Neuronal stem cell (in vitro differentiated cells): ENCODE data around the gene KREMEN1.

Experiments
- DNase-seq: peaks from one replicate; pipeline ENCODE4 v3.0.0-alpha.2; 2013; ENCODE audit warnings: low spot score
- H2AFZ ChIP-seq: one replicate; pipeline ENCODE4 v1.6.1; 2013; ENCODE audit warnings: mild to moderate bottlenecking, low read length, inconsistent platforms
- H2AK5ac ChIP-seq: 2 replicates; pipeline ENCODE4 v1.6.1; 2013; ENCODE audit warnings: low read depth, mild to moderate bottlenecking, inconsistent platforms, low read length, moderate library complexity, mixed read lengths
- H2BK120ac ChIP-seq: 2 replicates; pipeline ENCODE4 v1.6.1; 2013; ENCODE audit warnings: low read depth, mild to moderate bottlenecking, inconsistent platforms, low read length, moderate library complexity, mixed read lengths
- H2BK12ac ChIP-seq: one replicate; pipeline ENCODE4 v1.6.1; 2013; ENCODE audit warnings: low read length, inconsistent platforms
- H2BK15ac ChIP-seq: 2 replicates; pipeline ENCODE4 v1.6.1; 2013; ENCODE audit warnings: mild to moderate bottlenecking, low read length, inconsistent platforms, mixed read lengths
- H2BK5ac ChIP-seq: one replicate; pipeline ENCODE4 v1.6.1; 2013; ENCODE audit warnings: inconsistent platforms, mild to moderate bottlenecking, low read length, moderate library complexity
- H3K14ac ChIP-seq: one replicate; pipeline ENCODE4 v1.6.1; 2013; ENCODE audit warnings: low read length, inconsistent platforms
- H3K18ac ChIP-seq: 2 replicates; pipeline ENCODE4 v1.6.1; 2013; ENCODE audit warnings: low read length, inconsistent platforms
- H3K23ac ChIP-seq: 2 replicates; pipeline ENCODE4 v1.6.1; 2013; ENCODE audit warnings: low read depth, mild to moderate bottlenecking, mixed read lengths, low read length, inconsistent platforms; ENCODE audit not compliant: poor library complexity
- H3K27ac ChIP-seq: replicated peaks from 3 replicates; pipeline ENCODE4 v1.5.1; 2013; ENCODE audit warnings: low read length, inconsistent platforms
- H3K27me3 ChIP-seq, 3 experiments: 2 replicates each; pipeline ENCODE4 v1.6.1; 2013; ENCODE audit warnings: low read length in 3 of 3, mild to moderate bottlenecking in 2 of 3, inconsistent platforms in 1 of 3, low read depth in 1 of 3, mixed read lengths in 1 of 3, moderate library complexity in 1 of 3; ENCODE audit not compliant: control insufficient read depth in 3 of 3, insufficient read depth in 3 of 3
- H3K36me3 ChIP-seq, 2 donors: replicated peaks in 1 of 2; 2 replicates each; pipeline ENCODE4 v1.6.1; 2013; ENCODE audit warnings: low read length in 2 of 2; ENCODE audit not compliant: control insufficient read depth in 2 of 2, insufficient read depth in 2 of 2
- H3K4ac ChIP-seq: 2 replicates; pipeline ENCODE4 v1.6.1; 2013; ENCODE audit warnings: inconsistent platforms, mild to moderate bottlenecking, low read length, moderate library complexity
- H3K4me1 ChIP-seq, 2 donors: 1 replicate in 1 of 2; 2 replicates in 1 of 2; pipeline ENCODE4 v1.6.1; 2013; ENCODE audit warnings: low read length in 2 of 2, low read depth in 1 of 2; ENCODE audit not compliant: control insufficient read depth in 2 of 2, insufficient read depth in 1 of 2
- H3K4me2 ChIP-seq: one replicate; pipeline ENCODE4 v1.6.1; 2013; ENCODE audit warnings: mild to moderate bottlenecking, low read length, inconsistent platforms; ENCODE audit not compliant: insufficient read depth, poor library complexity, severe bottlenecking
- H3K4me3 ChIP-seq, 2 donors: 2 replicates each; pipeline ENCODE4 v1.5.1; 2013; ENCODE audit warnings: low read length in 2 of 2, mild to moderate bottlenecking in 2 of 2, inconsistent platforms in 1 of 2, moderate library complexity in 1 of 2
- H3K79me1 ChIP-seq: one replicate; pipeline ENCODE4 v1.6.1; 2013; ENCODE audit warnings: low read depth, mild to moderate bottlenecking, inconsistent platforms, low read length, moderate library complexity
- H3K9ac ChIP-seq: one replicate; pipeline ENCODE4 v1.6.1; 2013; ENCODE audit warnings: mild to moderate bottlenecking, low read depth, low read length, inconsistent platforms; ENCODE audit not compliant: poor library complexity
- H3K9me3 ChIP-seq, 2 donors: replicated peaks in 1 of 2; 2 replicates each; pipeline versions ENCODE3 to v1.6.1; 2013; ENCODE audit warnings: low read length in 2 of 2, mild to moderate bottlenecking in 2 of 2, inconsistent platforms in 1 of 2, low read depth in 1 of 2, mixed read lengths in 1 of 2, moderate library complexity in 1 of 2; ENCODE audit not compliant: control insufficient read depth in 2 of 2, insufficient read depth in 1 of 2
- H4K8ac ChIP-seq: one replicate; pipeline ENCODE4 v1.6.1; 2013; ENCODE audit warnings: low read depth, mild to moderate bottlenecking, inconsistent platforms, low read length, moderate library complexity
- H4K91ac ChIP-seq: one replicate; pipeline ENCODE4 v1.6.1; 2013; ENCODE audit warnings: low read length, low read depth, mild to moderate bottlenecking, inconsistent platforms; ENCODE audit not compliant: poor library complexity
- WGBS, 2 donors: extraction: QIAGEN DNeasy Blood & Tissue Kit; methylation state at CpG; one replicate each; pipeline ENCODE4 v1.1.7; 2013; ENCODE audit warnings: missing lambda C conversion rate in 2 of 2, mixed read lengths in 1 of 2; ENCODE audit not compliant: insufficient read length in 2 of 2, insufficient replicate concordance in 1 of 2; ENCODE audit errors: extremely low coverage in 2 of 2; 5-methylcytosine and 5-hydroxymethylcytosine counted together

The KREMEN1 gene

GRCh38 chr22:29103121-29103520, 30.3 kb downstream of the KREMEN1 start:
- no peak overlapping the region for H3K9ac ChIP-seq
- H3K23ac ChIP-seq: no peak overlapping the region
- H3K4ac ChIP-seq: no peak overlapping the region
- H2BK15ac ChIP-seq: no peak overlapping the region
- H4K8ac ChIP-seq: no peak overlapping the region
- H4K91ac ChIP-seq: no peak overlapping the region
- H3K14ac ChIP-seq: no peak overlapping the region
- H2AFZ ChIP-seq: no peak overlapping the region
- peak; percentile 30 for DNase-seq
- no peak overlapping the region for H2BK12ac ChIP-seq
- no peak overlapping the region for H3K27ac ChIP-seq
- no peaks in the 10 kb centered on the region for H3K79me1 ChIP-seq
- no peak overlapping the region for H3K4me2 ChIP-seq
- no peak overlapping the region for H2AK5ac ChIP-seq
- peaks cover 13 to 22% of the 10 kb centered on the region in 2 donors for H3K4me1 ChIP-seq
- WGBS, 2 donors: no CpG with 5 or more reads among the region's 1 CpG
- no peaks in the 10 kb centered on the region for H3K27me3 ChIP-seq
- no peak overlapping the region for H2BK120ac ChIP-seq
- no peaks in the 10 kb centered on the region for H3K9me3 ChIP-seq
- no peak overlapping the region for H2BK5ac ChIP-seq
- no peak overlapping the region for H3K4me3 ChIP-seq
- H3K18ac ChIP-seq: no peak overlapping the region
- peaks cover 0 to 32% of the 10 kb centered on the region in 2 donors for H3K36me3 ChIP-seq

- no peak overlapping the region for H3K23ac ChIP-seq
- H2AFZ ChIP-seq: no peak overlapping the region
- H3K14ac ChIP-seq: no peak overlapping the region
- H3K27me3 ChIP-seq: no peaks in the 10 kb centered on the region
- H2BK12ac ChIP-seq: no peak overlapping the region
- H3K4me2 ChIP-seq: no peak overlapping the region
- no CpG with 5 or more reads among the region's 2 CpGs for WGBS, 2 donors
- peaks cover 0 to 23% of the 10 kb centered on the region in 2 donors for H3K36me3 ChIP-seq
- H4K8ac ChIP-seq: no peak overlapping the region
- H3K79me1 ChIP-seq: no peaks in the 10 kb centered on the region
- no peak overlapping the region for H2BK5ac ChIP-seq
- H3K9ac ChIP-seq: no peak overlapping the region
- no peaks in the 10 kb centered on the region for H3K9me3 ChIP-seq
- no peak overlapping the region for H3K27ac ChIP-seq
- H2BK120ac ChIP-seq: no peak overlapping the region
- no peak overlapping the region for H2AK5ac ChIP-seq
- no peak for DNase-seq
- no peak overlapping the region for H3K4ac ChIP-seq
- H3K4me3 ChIP-seq: no peak overlapping the region
- H2BK15ac ChIP-seq: no peak overlapping the region
- H4K91ac ChIP-seq: no peak overlapping the region
- no peak overlapping the region for H3K18ac ChIP-seq
- H3K4me1 ChIP-seq: peaks cover 13 to 22% of the 10 kb centered on the region in 2 donors
Measured at GRCh38 chr22:29105468-29105867, 32.6 kb downstream of the KREMEN1 start.

- Histone ChIP-seq H3K36me3 (peaks cover 0 to 12% of the 10 kb centered on the region in 2 donors), H3K4ac (no peak overlapping the region), H3K27ac (no peak overlapping the region), H2BK5ac (no peak overlapping the region), H3K9me3 (no peaks in the 10 kb centered on the region), H3K4me3 (no peak overlapping the region), H2BK12ac (no peak overlapping the region), H4K91ac (no peak overlapping the region), H4K8ac (no peak overlapping the region), H3K9ac (no peak overlapping the region), H3K79me1 (no peaks in the 10 kb centered on the region), H2AK5ac (no peak overlapping the region), H2BK120ac (no peak overlapping the region), H3K18ac (no peak overlapping the region), H2BK15ac (no peak overlapping the region), H3K23ac (no peak overlapping the region), H3K4me1 (peaks cover 13 to 22% of the 10 kb centered on the region in 2 donors), H3K4me2 (no peak overlapping the region), H2AFZ (no peak overlapping the region), H3K14ac (no peak overlapping the region), H3K27me3 (no peaks in the 10 kb centered on the region)
- DNase-seq: no peak
- no CpG with 5 or more reads among the region's 4 CpGs for WGBS, 2 donors
Measured at GRCh38 chr22:29106839-29107238, 34.0 kb downstream of the KREMEN1 start.

GRCh38 chr22:29108137-29108536, 35.3 kb downstream of the KREMEN1 start:
- Histone ChIP-seq H2AFZ (no peak overlapping the region), H4K91ac (no peak overlapping the region), H3K23ac (no peak overlapping the region), H3K4me2 (no peak overlapping the region), H3K14ac (no peak overlapping the region), H3K79me1 (no peaks in the 10 kb centered on the region), H3K4me1 (peaks cover 7 to 9% of the 10 kb centered on the region in 2 donors), H3K4ac (no peak overlapping the region), H3K27me3 (no peaks in the 10 kb centered on the region), H2BK12ac (no peak overlapping the region), H3K27ac (no peak overlapping the region), H3K18ac (no peak overlapping the region), H3K9ac (no peak overlapping the region), H2BK5ac (no peak overlapping the region), H4K8ac (no peak overlapping the region), H3K36me3 (peaks cover 0 to 12% of the 10 kb centered on the region in 2 donors), H3K9me3 (no peaks in the 10 kb centered on the region), H3K4me3 (no peak overlapping the region), H2BK120ac (no peak overlapping the region), H2BK15ac (no peak overlapping the region), H2AK5ac (no peak overlapping the region)
- no peak for DNase-seq
- WGBS, 2 donors: no CpG with 5 or more reads among the region's 5 CpGs
